HCT116 (cell line): ENCODE measurements around the gene SERPINB4. TPM values are rescaled to one million over a fixed set of nuclear protein-coding genes. Genes with fewer than 3 reads are reported as not detected.

Experiments
- total RNA-seq: library from RNA; stranded (reverse); gene quantifications from one replicate; pipeline ENCODE4 v1.2.1, GENCODE V29; 2021; ENCODE audit not compliant: unreplicated experiment

The SERPINB4 gene
- total RNA-seq, 1 experiment from 2014 or later = not detected

Other genes with a start within 250 kb of the SERPINB4 start
- 68.3 TPM for gene VPS4B, start 221.8 kb downstream of the SERPINB4 start, total RNA-seq
- 19.5 TPM for gene SERPINB5, start 167.3 kb downstream of the SERPINB4 start, total RNA-seq
- not detected for gene SERPINB12, start 101.9 kb downstream of the SERPINB4 start, total RNA-seq
- gene SERPINB13, start 56.9 kb downstream of the SERPINB4 start, total RNA-seq = 0.07 TPM
- not detected for gene SERPINB3, start 17.6 kb upstream of the SERPINB4 start, total RNA-seq
- not detected for gene SERPINB11, start 58.7 kb upstream of the SERPINB4 start, total RNA-seq
- not detected for gene SERPINB7, start 131.2 kb upstream of the SERPINB4 start, total RNA-seq
- not detected for gene SERPINB2, start 243.4 kb upstream of the SERPINB4 start, total RNA-seq